K562 (cell line): ENCODE results near the gene WWOX.

Source experiments
- GATA2 ChIP-seq: sonication (generic); formaldehyde crosslinking; IDR thresholded peaks from 2 replicates; pipeline ENCODE4 v1.4.0; 2020; ENCODE audit warnings: mild to moderate bottlenecking, missing genetic modification reagents
- KAT7 ChIP-seq: sonication (generic); formaldehyde crosslinking; IDR thresholded peaks from 2 replicates; pipeline ENCODE4 v1.8.0; 2022; ENCODE audit warnings: missing genetic modification reagents, mild to moderate bottlenecking, borderline replicate concordance
- ZNF76 ChIP-seq: fragments of 250-450 bp; sonication (Bioruptor Pico); IDR thresholded peaks from 2 replicates; pipeline ENCODE4 v1.4.0; 2020; ENCODE audit warnings: mild to moderate bottlenecking, moderate library complexity, borderline replicate concordance
- TF ChIP-seq, protein P1 (sequence below), 2 experiments: fragments of 450-650 bp; formaldehyde crosslinking in 1 of 2; IDR thresholded peaks; 2 replicates each; pipeline versions ENCODE4 v1.4.0 to v1.6.1; 2014 to 2020; ENCODE audit warnings: mild to moderate bottlenecking in 2 of 2, borderline replicate concordance in 1 of 2, low read depth in 1 of 2

DNA sequence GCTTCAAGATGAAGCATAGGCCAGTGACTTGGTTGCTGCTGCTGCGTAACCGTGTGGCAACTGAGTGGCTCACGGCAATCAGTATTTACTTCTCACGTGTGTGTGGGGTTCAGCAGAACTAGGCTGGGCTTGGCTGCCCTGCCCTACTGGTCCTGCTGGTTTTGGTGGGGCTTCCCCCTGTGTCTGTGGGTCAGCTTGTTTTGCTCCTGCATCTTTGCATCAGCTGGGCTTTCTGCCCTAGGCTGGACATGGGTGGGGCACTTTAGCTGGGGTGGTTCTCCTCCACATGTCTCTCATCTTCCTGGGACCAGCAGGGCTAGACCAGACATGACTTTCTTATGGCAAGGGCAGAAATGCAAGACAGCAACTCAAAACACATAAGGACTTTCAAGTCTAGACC, 950.6 kb downstream of the WWOX start:
- TF ChIP-seq GATA2 (CRISPR knock-in tag), result no peak
- no peak for TF ChIP-seq KAT7 (CRISPR knock-in tag)
- no peak for TF ChIP-seq ZNF76 (CRISPR knock-in tag)
- TF ChIP-seq, protein P1, sequence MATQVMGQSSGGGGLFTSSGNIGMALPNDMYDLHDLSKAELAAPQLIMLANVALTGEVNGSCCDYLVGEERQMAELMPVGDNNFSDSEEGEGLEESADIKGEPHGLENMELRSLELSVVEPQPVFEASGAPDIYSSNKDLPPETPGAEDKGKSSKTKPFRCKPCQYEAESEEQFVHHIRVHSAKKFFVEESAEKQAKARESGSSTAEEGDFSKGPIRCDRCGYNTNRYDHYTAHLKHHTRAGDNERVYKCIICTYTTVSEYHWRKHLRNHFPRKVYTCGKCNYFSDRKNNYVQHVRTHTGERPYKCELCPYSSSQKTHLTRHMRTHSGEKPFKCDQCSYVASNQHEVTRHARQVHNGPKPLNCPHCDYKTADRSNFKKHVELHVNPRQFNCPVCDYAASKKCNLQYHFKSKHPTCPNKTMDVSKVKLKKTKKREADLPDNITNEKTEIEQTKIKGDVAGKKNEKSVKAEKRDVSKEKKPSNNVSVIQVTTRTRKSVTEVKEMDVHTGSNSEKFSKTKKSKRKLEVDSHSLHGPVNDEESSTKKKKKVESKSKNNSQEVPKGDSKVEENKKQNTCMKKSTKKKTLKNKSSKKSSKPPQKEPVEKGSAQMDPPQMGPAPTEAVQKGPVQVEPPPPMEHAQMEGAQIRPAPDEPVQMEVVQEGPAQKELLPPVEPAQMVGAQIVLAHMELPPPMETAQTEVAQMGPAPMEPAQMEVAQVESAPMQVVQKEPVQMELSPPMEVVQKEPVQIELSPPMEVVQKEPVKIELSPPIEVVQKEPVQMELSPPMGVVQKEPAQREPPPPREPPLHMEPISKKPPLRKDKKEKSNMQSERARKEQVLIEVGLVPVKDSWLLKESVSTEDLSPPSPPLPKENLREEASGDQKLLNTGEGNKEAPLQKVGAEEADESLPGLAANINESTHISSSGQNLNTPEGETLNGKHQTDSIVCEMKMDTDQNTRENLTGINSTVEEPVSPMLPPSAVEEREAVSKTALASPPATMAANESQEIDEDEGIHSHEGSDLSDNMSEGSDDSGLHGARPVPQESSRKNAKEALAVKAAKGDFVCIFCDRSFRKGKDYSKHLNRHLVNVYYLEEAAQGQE (IDR thresholded peaks at IDR 0.05; ENCODE audit: borderline replicate concordance), result no peak
- TF ChIP-seq, protein P1 (CRISPR knock-in tag; IDR thresholded peaks at IDR 0.05; ENCODE audit: low read depth), result no peak
